Stimulated activated CD4-positive, alpha-beta T cell treated with anti-CD3 and anti-CD28 coated beads, Interleukin-2, amount 100 ng/mL, for 48 hours (primary cell): ENCODE measurements around the gene SEMA4D.

Source experiments
- DNase-seq, 2 donors: peaks; one replicate each; pipeline ENCODE4 v3.0.0-alpha.2; 2020

The SEMA4D gene

GRCh38 chr9:89500008-89500407, 2.1 kb upstream of the SEMA4D start:
- DNase-seq: no peak

DNA sequence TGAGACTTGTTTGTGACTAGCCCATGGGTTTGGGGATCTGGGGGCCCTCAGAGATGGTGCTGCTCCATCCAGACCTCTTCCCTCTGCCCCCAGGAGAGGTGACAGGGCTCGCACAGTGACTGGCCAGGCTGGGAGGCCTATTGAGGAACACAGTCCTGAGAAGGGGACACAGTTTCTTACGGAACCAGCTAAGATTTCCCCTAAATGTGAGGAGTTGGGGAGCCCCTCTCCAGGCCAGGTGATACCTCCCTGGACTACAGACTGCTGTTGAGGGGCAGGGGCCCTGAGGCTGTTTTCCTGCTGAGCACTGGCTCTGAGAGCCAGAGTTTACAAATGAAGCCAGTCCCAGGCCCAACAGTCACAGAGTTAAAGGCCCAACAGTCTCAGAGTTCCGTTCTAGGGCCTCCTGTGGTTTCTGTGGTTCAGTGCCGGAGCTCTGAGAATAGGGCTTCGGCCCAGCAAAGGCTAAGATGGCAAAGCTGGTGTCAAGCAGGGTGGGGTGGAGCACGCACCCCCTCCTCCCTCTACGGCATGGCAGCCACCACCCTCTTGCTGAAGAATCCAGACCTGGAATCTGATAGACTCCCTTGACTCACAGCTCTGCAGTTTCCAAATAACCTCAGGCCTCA, 1.1 kb upstream of the SEMA4D start:
- no peak for DNase-seq

DNA sequence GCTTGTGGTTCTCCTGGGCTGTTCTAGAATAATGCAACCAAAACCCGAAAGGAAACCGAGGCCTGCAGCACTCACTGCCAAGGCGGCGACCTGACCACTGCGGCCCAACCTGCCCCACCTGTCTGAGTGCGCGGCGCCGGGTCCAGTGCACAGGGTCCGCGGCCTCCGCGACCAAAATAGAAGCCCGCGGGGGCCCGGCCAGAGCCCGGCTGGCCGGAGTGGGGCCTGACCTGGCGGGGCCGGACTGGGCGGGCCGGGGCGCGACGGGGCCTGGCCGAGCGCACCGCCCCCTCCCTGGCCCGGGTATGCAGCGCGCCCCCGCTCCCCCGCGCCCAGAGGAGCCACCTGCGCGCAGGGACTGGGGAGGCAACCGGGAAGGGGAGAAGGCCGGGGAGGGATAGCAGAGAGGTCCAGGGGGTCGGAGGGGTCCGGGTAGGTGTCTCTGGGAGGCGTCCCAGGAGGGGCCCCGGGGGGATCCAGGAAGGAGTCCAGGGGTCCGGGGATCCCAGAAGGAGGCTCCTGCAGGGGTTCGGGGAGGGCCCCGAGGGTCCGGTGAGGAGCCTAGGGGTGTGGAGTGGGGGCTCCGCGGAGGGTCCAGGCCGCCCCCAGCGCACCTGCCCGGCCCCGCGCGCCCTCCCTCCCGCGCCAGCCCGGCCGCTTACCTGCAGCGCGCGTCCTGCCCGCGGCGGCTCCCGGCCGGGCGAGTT, 503 bp downstream of the SEMA4D start:
- no peak for DNase-seq

DNA sequence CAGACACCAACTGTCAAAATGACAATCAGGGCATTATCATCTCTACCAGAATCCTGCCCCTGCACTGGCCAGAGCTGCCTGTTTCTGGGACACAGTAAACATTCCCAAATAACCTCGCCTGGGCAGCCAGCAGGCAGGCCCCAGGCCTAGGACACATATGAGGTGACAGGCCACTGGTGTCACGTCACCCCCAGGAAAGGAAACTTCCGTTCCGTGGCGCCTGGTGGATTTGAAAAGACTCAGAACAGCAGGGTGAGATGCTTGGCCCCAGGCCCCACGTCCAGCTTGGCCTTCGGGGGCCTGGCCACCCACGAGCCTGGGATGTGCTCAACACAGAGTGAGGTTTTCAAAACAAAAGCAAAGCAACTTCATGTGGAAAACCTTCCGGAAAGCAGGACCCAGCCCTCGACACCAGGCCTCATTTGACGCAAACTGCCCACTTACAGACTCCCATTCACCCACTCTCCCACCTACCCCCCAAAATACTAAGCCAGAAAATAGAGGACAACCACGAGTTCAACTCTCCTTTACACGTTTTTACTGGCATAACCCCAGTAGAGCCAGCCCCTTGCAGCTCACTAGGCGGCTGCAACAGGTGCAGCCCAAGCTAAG, 1.2 kb downstream of the SEMA4D start:
- no peak for DNase-seq

GRCh38 chr9:89495824-89496560, 1.9 kb downstream of the SEMA4D start:
- DNase-seq: no peak

GRCh38 chr9:89494199-89494598, 3.7 kb downstream of the SEMA4D start:
- DNase-seq: no peak

GRCh38 chr9:89493671-89494070, 4.2 kb downstream of the SEMA4D start:
- DNase-seq: no peak

DNA sequence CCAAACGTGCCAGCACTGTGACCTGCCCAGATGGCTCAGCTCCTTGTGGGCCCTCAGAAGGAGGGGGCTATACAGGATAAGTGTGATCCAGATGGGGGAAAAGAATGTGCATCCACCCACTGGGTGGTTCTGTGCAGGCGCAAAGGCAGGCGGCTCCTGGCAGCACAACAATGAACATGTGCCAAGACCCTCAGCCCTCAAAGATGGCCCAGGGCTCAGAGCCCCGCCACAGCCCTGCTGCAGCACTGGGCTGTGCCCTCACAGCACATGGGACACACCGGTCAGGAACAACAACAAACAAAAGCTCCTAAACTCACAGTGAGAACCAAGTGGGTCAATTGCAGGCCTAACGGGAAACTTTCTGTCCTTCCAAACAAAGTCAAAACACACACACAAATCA, 4.7 kb downstream of the SEMA4D start:
- no peak for DNase-seq

GRCh38 chr9:89492586-89492985, 5.3 kb downstream of the SEMA4D start:
- no peak for DNase-seq

- DNase-seq: no peak
Observed at GRCh38 chr9:89491694-89492093, 6.2 kb downstream of the SEMA4D start.

GRCh38 chr9:89489548-89490530, 8.1 kb downstream of the SEMA4D start:
- no peak for DNase-seq

DNA sequence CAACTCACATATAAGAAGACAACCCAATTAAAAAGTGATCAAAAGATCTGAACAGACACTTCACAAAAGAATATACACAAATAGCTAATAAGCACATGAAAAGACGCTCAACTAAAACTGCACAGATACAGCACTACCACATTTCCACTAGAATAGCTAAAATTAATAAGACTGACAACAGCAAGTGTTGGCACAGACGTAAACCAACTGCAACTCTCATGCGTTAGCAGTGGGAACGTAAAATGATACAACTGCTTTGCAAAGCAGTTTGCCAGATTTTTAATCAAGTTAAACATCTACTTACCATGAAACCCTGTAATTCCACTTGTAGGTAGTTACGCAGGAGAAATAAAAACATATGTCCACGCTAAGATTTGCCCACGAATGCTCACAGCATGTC, 9.0 kb downstream of the SEMA4D start:
- no peak for DNase-seq

GRCh38 chr9:89488131-89488530, 9.8 kb downstream of the SEMA4D start:
- no peak for DNase-seq

GRCh38 chr9:89486681-89487080, 11.2 kb downstream of the SEMA4D start:
- DNase-seq: no peak

GRCh38 chr9:89484475-89485404, 13.2 kb downstream of the SEMA4D start:
- DNase-seq: no peak

- peak; percentile 52 for DNase-seq
Observed at GRCh38 chr9:89483592-89484474, 14.1 kb downstream of the SEMA4D start.

DNA sequence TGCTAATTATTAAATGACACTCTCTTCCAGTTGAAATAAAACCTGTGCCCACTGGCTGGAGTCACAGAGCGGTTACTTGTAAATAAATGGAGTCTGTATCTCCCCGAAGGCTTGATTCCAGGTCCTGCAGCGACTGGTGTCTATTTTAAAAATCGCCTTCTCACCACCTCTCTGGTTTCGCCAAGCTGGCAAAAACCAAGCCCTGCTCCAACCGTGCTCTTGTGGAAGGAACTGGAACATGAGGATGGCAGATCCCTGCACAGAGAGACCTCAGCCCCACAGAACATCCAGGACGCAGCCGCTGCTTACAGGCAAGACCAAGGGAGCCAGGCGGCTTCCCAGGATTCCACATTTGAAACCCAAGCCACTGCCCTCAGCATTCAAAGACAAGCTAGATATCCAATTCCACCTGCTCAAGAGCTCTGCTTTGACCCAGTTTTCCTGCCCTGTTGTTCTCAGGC, 15.0 kb downstream of the SEMA4D start:
- no peak for DNase-seq

- no peak for DNase-seq
Observed at GRCh38 chr9:89482056-89482851, 15.7 kb downstream of the SEMA4D start.

GRCh38 chr9:89481538-89481915, 16.4 kb downstream of the SEMA4D start:
- no peak for DNase-seq
